Ovary (tissue), 9 donors: ENCODE data around the gene CDH22. TPM values are rescaled to one million over a fixed set of nuclear protein-coding genes. Genes with fewer than 3 reads are reported as not detected.

Source experiments
- DNase-seq, 5 donors: peaks; one replicate each; pipeline ENCODE4 v3.0.0-alpha.2; 2019 to 2020
- H3K27ac ChIP-seq, 2 donors: fragments of 200-600 bp; one replicate each; pipeline versions ENCODE4 v1.5.1 to v1.8.0; 2019 to 2022
- H3K27me3 ChIP-seq: fragments of 200-600 bp; one replicate; pipeline ENCODE4 v1.8.0; 2022
- H3K36me3 ChIP-seq: fragments of 200-600 bp; sonication (generic); one replicate; pipeline ENCODE4 v1.5.1; 2019
- H3K4me1 ChIP-seq: one replicate; pipeline ENCODE4 v1.8.1; 2013; ENCODE audit warnings: mild to moderate bottlenecking, moderate library complexity; ENCODE audit not compliant: insufficient read depth
- H3K4me3 ChIP-seq: fragments of 200-600 bp; sonication (generic); one replicate; pipeline ENCODE4 v1.5.1; 2017
- H3K9me3 ChIP-seq, 2 donors: fragments of 200-600 bp in 1 of 2; sonication (generic) in 1 of 2; one replicate each; pipeline versions ENCODE4 v1.5.1 to v1.8.1; 2013 to 2019; ENCODE audit warnings: mild to moderate bottlenecking in 1 of 2, moderate library complexity in 1 of 2
- CTCF ChIP-seq, 3 donors: fragments of 450-650 bp in 2 of 3; fragments of 200-600 bp in 1 of 3; IDR thresholded peaks; one replicate each; pipeline versions ENCODE4 v1.5.1 to v1.8.0; 2016 to 2022; ENCODE audit warnings: antibody characterized with exemption in 3 of 3, mild to moderate bottlenecking in 1 of 3
- EP300 ChIP-seq: sonication (generic); formaldehyde crosslinking; IDR thresholded peaks from one replicate; pipeline ENCODE4 v1.6.1; 2017; ENCODE audit warnings: antibody characterized with exemption
- POLR2A ChIP-seq: fragments of 450-650 bp; IDR thresholded peaks from one replicate; pipeline ENCODE4 v1.6.1; 2017; ENCODE audit warnings: antibody characterized with exemption, mild to moderate bottlenecking, moderate library complexity
- WGBS, 3 donors: extraction: QIAGEN DNeasy Blood & Tissue Kit in 1 of 3; methylation state at CpG; one replicate each; pipeline versions ENCODE4 v1.1.5 to v1.1.7; 2013 to 2017; 5-methylcytosine and 5-hydroxymethylcytosine counted together
- intact Hi-C, 4 donors: fragments of 100-400 bp; cut with DNase I; formaldehyde crosslinking; loops; one replicate each; pipeline versions ENCODE4 v1.11.0 to v1.15.1; 2022 to 2023
- polyA plus RNA-seq, 2 donors: library from polyadenylated mRNA; stranded (reverse); fragments of 200-250 nt in 1 of 2; fragments of 350-450 nt in 1 of 2; fragmentation: Illumina TruSeq in 1 of 2; extraction: RNeasy Lipid Tissue Mini Kit (QIAGEN cat#74804) in 1 of 2; gene quantifications; one replicate each; pipeline ENCODE4 v1.2.3, GENCODE V29; 2013 to 2014
- total RNA-seq, 7 donors: library from RNA; depleted of rRNA in 2 of 7; stranded (reverse); fragments of >200 nt in 2 of 7; fragmentation: NEBNext Ultra II Directional in 3 of 7; extraction: Animal tissue kit (Norgen Biotek cat#: 25700) in 3 of 7; gene quantifications; one replicate each; pipeline versions ENCODE4 v1.1.0 to v1.2.4, GENCODE V29; 2016 to 2023
- donor health status: DM: no; HTN: no; CAD: no; lungs with moderate emphysema.
- donor health status: DM: no; HTN: no; CAD: no.
- donor health status: Bipolar disorder and iron deficiency.
- donor health status: DM: yes; HTN: yes; CAD: no.
- donor health status: DM: no; HTN: no; CAD: no.
- donor health status: DM: yes; HTN: yes; CAD: no.

The CDH22 gene
- total and polyA plus RNA-seq, 9 donors: 0.10 to 1.5 (median 0.36) TPM

- no peak for DNase-seq
- H3K36me3 ChIP-seq: no peaks in the 10 kb centered on the region
- intact Hi-C loops: no loop called here
- peaks cover 5% of the 10 kb centered on the region for H3K4me1 ChIP-seq
- no peaks in the 10 kb centered on the region for H3K27me3 ChIP-seq
- TF ChIP-seq POLR2A: no peak
- no peak for TF ChIP-seq CTCF (IDR thresholded peaks at IDR 0.05)
- TF ChIP-seq EP300: no peak
- no peak overlapping the region for H3K27ac ChIP-seq
- 65 to 74% (median 70%) methylated on average over 8 of the region's 8 CpGs for WGBS, 3 donors
- H3K4me3 ChIP-seq: no peak overlapping the region
- H3K9me3 ChIP-seq: no peaks in the 10 kb centered on the region
Observed at GRCh38 chr20:46211331-46211722, 97.0 kb downstream of the CDH22 start.

- H3K27ac ChIP-seq: no peak overlapping the region
- 57 to 71% (median 57%) methylated on average over 18 of the region's 18 CpGs for WGBS, 3 donors
- intact Hi-C loops: no loop called here
Observed at GRCh38 chr20:46210672-46211330, 97.5 kb downstream of the CDH22 start.

GRCh38 chr20:46209930-46210671 is 98.2 kb downstream of the CDH22 start:
- Histone ChIP-seq H3K4me3 (no peak overlapping the region), H3K27ac (no peak overlapping the region), H3K27me3 (no peaks in the 10 kb centered on the region), H3K36me3 (no peaks in the 10 kb centered on the region), H3K9me3 (no peaks in the 10 kb centered on the region), H3K4me1 (peaks cover 5% of the 10 kb centered on the region)
- peak; percentile 38 to 74 (median 52) for DNase-seq
- WGBS, 3 donors: 31 to 45% (median 41%) methylated on average over 37 to 63 of the region's 63 CpGs
- no peak for TF ChIP-seq POLR2A
- no peak for TF ChIP-seq CTCF (IDR thresholded peaks at IDR 0.05)
- TF ChIP-seq EP300: no peak
- intact Hi-C loops: no loop called here

More at GRCh38 chr20:46210672-46211330, 97.5 kb downstream of the CDH22 start:
- no peaks in the 10 kb centered on the region for H3K9me3 ChIP-seq
- H3K4me1 ChIP-seq: peaks cover 5% of the 10 kb centered on the region
- no peaks in the 10 kb centered on the region for H3K27me3 ChIP-seq
- TF ChIP-seq POLR2A (no peak), CTCF (IDR thresholded peaks at IDR 0.05) (no peak), EP300 (no peak)
- no peak overlapping the region for H3K4me3 ChIP-seq
- H3K36me3 ChIP-seq: no peaks in the 10 kb centered on the region
- DNase-seq: no peak

- Histone ChIP-seq H3K36me3 (no peaks in the 10 kb centered on the region), H3K27me3 (no peaks in the 10 kb centered on the region), H3K9me3 (no peaks in the 10 kb centered on the region), H3K27ac (peak overlapping the region in 1 of 2 donors; percentile 33), H3K4me1 (peaks cover 5% of the 10 kb centered on the region), H3K4me3 (no peak overlapping the region)
- DNase-seq: no peak
- 75 to 94% (median 83%) methylated on average over 2 of the region's 2 CpGs for WGBS, 3 donors
- TF ChIP-seq CTCF (IDR thresholded peaks at IDR 0.05) (no peak), POLR2A (no peak), EP300 (no peak)
- intact Hi-C loops: no loop called here
Observed at GRCh38 chr20:46207793-46208192, 100.5 kb downstream of the CDH22 start.
